Panc1 (cell line): Measurements from ENCODE around the gene NTNG2. TPM values are rescaled to one million over a fixed set of nuclear protein-coding genes. Genes with fewer than 3 reads are reported as not detected.

Source experiments
- ATAC-seq: fragments of 200-7000 bp; cut with Tn5 transposase; 2 replicates; pipeline ENCODE4 v1.9.1; 2020; ENCODE audit warnings: mild to moderate bottlenecking, moderate library complexity
- BruUV-seq: library from RNA; stranded (reverse); fragments of 400-500 nt; replicated peaks from 2 replicates; lab custom pipeline; 2021; lab: Mats Ljungman, UMichigan
- CTCF ChIA-PET: fragments of 300-600 bp; sonication (Branson Sonifier 250); formaldehyde crosslinking; loops from one replicate; lab custom pipeline; 2022; ENCODE audit warnings: antibody characterized with exemption; lab: Charles Lee
- POLR2A ChIA-PET: fragments of 300-600 bp; sonication (Branson Sonifier 250); formaldehyde crosslinking; loops from one replicate; lab custom pipeline; 2022; ENCODE audit warnings: antibody characterized with exemption; lab: Charles Lee
- DNase-seq: peaks from one replicate; pipeline ENCODE4 v3.0.0-alpha.2; 2010; ENCODE audit warnings: low read depth, low spot score
- H3K27ac ChIP-seq: 2 replicates; pipeline ENCODE4 v1.5.1; 2011; ENCODE audit warnings: mild to moderate bottlenecking, low read length, inconsistent platforms
- H3K27me3 ChIP-seq: fragments of 200-500 bp; sonication (Bioruptor generic); 2 replicates; pipeline ENCODE4 v1.6.0; 2014; ENCODE audit warnings: low read length, inconsistent platforms; ENCODE audit not compliant: control insufficient read depth, insufficient read depth
- H3K36me3 ChIP-seq: fragments of 200-500 bp; sonication (Bioruptor generic); 2 replicates; pipeline ENCODE4 v1.5.1; 2014; ENCODE audit warnings: inconsistent platforms, mild to moderate bottlenecking, low read length, moderate library complexity; ENCODE audit not compliant: control insufficient read depth, insufficient read depth
- H3K4me1 ChIP-seq: 2 replicates; pipeline ENCODE4 v1.5.1; 2011; ENCODE audit warnings: inconsistent platforms, mild to moderate bottlenecking, low read length, moderate library complexity; ENCODE audit not compliant: control insufficient read depth, insufficient read depth
- H3K4me3 ChIP-seq, 2 experiments: 2 replicates each; pipeline ENCODE4 v1.5.1; 2011 to 2012; ENCODE audit warnings: low read depth in 2 of 2, low read length in 2 of 2, mild to moderate bottlenecking in 2 of 2, inconsistent platforms in 1 of 2, moderate library complexity in 1 of 2
- H3K9me3 ChIP-seq: fragments of 200-500 bp; sonication (Bioruptor generic); 2 replicates; pipeline ENCODE4 v1.5.1; 2014; ENCODE audit warnings: low read depth, mild to moderate bottlenecking, inconsistent platforms, low read length, moderate library complexity; ENCODE audit not compliant: control insufficient read depth, insufficient read depth
- POLR2AphosphoS5 ChIP-seq: IDR thresholded peaks from 2 replicates; pipeline ENCODE4 v1.6.1; 2012; ENCODE audit warnings: mild to moderate bottlenecking, low read depth, low read length, moderate library complexity
- SIN3A ChIP-seq: IDR thresholded peaks from 2 replicates; pipeline ENCODE4 v1.6.1; 2012; ENCODE audit warnings: low read depth, mild to moderate bottlenecking, low read length, moderate library complexity, borderline replicate concordance; ENCODE audit not compliant: insufficient read depth
- TCF7L2 ChIP-seq: IDR thresholded peaks from 2 replicates; pipeline ENCODE4 v1.6.1; 2011; ENCODE audit warnings: mild to moderate bottlenecking, low read depth, low read length, inconsistent platforms
- in situ Hi-C: cut with HindIII; loops from 2 replicates; pipeline ENCODE4 v1.10.0; 2016; ENCODE audit warnings: low sequenced_read_pairs, low pct_unique_long_range_greater_than_20kb
- intact Hi-C: fragments of 100-400 bp; cut with micrococcal nuclease; formaldehyde crosslinking; loops from one replicate; pipeline ENCODE4 v1.10.0; 2022; ENCODE audit not compliant: unreplicated experiment
- total RNA-seq: library from RNA; stranded (reverse); gene quantifications from one replicate; pipeline ENCODE4 v1.2.1, GENCODE V29; 2021; ENCODE audit not compliant: unreplicated experiment
- TF ChIP-seq, protein P1 (sequence below), 2 experiments: IDR thresholded peaks; 2 replicates each; pipeline ENCODE4 v1.6.1; 2011 to 2012; ENCODE audit warnings: low read depth in 2 of 2, control low read depth in 1 of 2, low read length in 1 of 2, mild to moderate bottlenecking in 1 of 2, moderate library complexity in 1 of 2; ENCODE audit not compliant: insufficient read depth in 1 of 2
- TF ChIP-seq, protein P2 (sequence below): fragments of 450-650 bp; IDR thresholded peaks from 2 replicates; pipeline ENCODE4 v1.5.1; 2017; ENCODE audit warnings: mild to moderate bottlenecking

Gene NTNG2
- total RNA-seq, 1 experiment from 2014 or later: 5.1 TPM

DNA sequence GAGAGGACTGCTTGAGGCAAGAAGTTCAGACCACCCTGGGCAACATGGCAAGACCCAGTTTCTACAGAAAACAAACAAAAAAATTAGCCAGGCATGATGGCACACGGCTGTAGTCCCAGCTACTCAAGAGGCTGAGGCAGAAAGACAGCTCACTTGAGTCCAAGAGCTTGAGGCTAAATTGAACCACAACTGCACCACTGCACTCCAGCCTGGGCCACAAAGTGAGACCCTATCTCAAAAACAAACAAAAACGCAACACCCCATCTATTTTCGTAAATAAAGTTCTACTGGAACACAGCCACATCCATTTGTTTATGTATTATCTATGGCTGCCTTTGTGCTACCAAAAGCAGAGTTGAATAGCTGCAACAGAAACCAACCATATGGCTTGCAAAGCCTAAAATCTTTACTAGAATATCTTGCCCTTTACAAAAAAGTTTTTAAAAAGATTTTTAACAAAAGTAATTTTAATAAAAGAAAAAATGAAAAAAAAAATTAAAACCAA lies 125.5 kb downstream of the NTNG2 start:
- ChIA-PET POLR2A (interaction anchor here (0.6 kb wide), 1 partner anchor 125 kb away, joined by 3 read pairs; no protein-coding TSS in a partner anchor), CTCF (no interaction called here)
- no peaks in the 10 kb centered on the region for H3K9me3 ChIP-seq
- no peak for DNase-seq
- intact Hi-C loops: no loop called here
- H3K27ac ChIP-seq: no peak overlapping the region
- no peaks in the 10 kb centered on the region for H3K27me3 ChIP-seq
- TF ChIP-seq POLR2AphosphoS5: no peak
- in situ Hi-C loops: no loop called here
- no peaks in the 10 kb centered on the region for H3K4me1 ChIP-seq
- no TSS peak for BruUV-seq
- no peak overlapping the region for H3K4me3 ChIP-seq
- H3K36me3 ChIP-seq: peaks cover 17% of the 10 kb centered on the region
- ATAC-seq: no peak

DNA sequence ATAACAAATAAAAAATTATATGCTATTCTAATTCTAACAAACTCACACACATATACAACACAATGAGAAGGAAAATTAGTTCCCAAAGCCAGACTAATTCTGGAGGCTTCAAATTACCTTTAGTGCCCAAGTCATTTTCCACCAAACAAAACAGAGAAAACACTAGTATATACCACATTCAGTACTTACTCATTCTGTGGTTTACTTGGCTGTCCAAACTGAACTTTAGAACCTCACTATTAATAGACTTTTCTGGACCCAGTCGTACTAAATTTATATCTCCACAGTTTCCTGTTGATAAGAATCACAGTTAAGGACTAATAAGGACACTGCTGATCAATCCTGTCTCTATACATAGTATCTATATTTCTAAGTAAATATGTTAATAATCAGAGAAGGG lies 126.5 kb downstream of the NTNG2 start:
- no peak for ATAC-seq
- Histone ChIP-seq H3K9me3 (no peaks in the 10 kb centered on the region), H3K27ac (no peak overlapping the region), H3K4me1 (no peaks in the 10 kb centered on the region), H3K36me3 (peaks cover 18% of the 10 kb centered on the region), H3K4me3 (no peak overlapping the region), H3K27me3 (no peaks in the 10 kb centered on the region)
- ChIA-PET CTCF (no interaction called here), POLR2A (no interaction called here)
- intact Hi-C loops: no loop called here
- no peak for DNase-seq
- TF ChIP-seq, protein P1, sequence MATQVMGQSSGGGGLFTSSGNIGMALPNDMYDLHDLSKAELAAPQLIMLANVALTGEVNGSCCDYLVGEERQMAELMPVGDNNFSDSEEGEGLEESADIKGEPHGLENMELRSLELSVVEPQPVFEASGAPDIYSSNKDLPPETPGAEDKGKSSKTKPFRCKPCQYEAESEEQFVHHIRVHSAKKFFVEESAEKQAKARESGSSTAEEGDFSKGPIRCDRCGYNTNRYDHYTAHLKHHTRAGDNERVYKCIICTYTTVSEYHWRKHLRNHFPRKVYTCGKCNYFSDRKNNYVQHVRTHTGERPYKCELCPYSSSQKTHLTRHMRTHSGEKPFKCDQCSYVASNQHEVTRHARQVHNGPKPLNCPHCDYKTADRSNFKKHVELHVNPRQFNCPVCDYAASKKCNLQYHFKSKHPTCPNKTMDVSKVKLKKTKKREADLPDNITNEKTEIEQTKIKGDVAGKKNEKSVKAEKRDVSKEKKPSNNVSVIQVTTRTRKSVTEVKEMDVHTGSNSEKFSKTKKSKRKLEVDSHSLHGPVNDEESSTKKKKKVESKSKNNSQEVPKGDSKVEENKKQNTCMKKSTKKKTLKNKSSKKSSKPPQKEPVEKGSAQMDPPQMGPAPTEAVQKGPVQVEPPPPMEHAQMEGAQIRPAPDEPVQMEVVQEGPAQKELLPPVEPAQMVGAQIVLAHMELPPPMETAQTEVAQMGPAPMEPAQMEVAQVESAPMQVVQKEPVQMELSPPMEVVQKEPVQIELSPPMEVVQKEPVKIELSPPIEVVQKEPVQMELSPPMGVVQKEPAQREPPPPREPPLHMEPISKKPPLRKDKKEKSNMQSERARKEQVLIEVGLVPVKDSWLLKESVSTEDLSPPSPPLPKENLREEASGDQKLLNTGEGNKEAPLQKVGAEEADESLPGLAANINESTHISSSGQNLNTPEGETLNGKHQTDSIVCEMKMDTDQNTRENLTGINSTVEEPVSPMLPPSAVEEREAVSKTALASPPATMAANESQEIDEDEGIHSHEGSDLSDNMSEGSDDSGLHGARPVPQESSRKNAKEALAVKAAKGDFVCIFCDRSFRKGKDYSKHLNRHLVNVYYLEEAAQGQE (IDR thresholded peaks at IDR 0.05; ENCODE audit: insufficient read depth in 1 of 2, low read depth in 2 of 2, low read length in 1 of 2): no peak
- TF ChIP-seq, protein P2, sequence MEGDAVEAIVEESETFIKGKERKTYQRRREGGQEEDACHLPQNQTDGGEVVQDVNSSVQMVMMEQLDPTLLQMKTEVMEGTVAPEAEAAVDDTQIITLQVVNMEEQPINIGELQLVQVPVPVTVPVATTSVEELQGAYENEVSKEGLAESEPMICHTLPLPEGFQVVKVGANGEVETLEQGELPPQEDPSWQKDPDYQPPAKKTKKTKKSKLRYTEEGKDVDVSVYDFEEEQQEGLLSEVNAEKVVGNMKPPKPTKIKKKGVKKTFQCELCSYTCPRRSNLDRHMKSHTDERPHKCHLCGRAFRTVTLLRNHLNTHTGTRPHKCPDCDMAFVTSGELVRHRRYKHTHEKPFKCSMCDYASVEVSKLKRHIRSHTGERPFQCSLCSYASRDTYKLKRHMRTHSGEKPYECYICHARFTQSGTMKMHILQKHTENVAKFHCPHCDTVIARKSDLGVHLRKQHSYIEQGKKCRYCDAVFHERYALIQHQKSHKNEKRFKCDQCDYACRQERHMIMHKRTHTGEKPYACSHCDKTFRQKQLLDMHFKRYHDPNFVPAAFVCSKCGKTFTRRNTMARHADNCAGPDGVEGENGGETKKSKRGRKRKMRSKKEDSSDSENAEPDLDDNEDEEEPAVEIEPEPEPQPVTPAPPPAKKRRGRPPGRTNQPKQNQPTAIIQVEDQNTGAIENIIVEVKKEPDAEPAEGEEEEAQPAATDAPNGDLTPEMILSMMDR: no peak
- TF ChIP-seq SIN3A (no peak), TCF7L2 (no peak), POLR2AphosphoS5 (no peak)
- no TSS peak for BruUV-seq
- in situ Hi-C loops: no loop called here

DNA sequence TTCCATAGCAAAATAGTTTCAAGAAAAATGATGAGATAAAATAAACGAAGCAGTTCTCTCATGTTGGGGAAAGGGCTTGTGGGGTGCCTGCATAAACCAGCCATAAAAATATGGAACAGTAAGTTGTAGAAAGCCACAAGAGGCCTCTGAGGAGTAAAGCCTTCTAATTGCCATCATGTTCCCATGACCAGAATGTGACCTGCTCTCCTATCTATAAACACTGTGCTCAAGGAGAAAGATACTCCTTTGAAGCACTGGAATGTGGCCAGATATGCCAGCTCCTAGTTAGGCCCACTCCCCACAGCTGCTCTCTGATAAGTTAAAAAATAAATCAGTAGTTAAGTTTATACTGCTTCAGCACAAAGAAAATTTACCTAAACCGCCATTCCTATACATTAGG lies 127.1 kb downstream of the NTNG2 start:
- no peak for TF ChIP-seq POLR2AphosphoS5
- TF ChIP-seq, protein P1 (IDR thresholded peaks at IDR 0.05; ENCODE audit: insufficient read depth in 1 of 2, low read depth in 2 of 2, low read length in 1 of 2): no peak
- no peak for TF ChIP-seq TCF7L2
- TF ChIP-seq SIN3A: no peak
- TF ChIP-seq, protein P2: no peak
- no peaks in the 10 kb centered on the region for H3K9me3 ChIP-seq
- peaks cover 13% of the 10 kb centered on the region for H3K36me3 ChIP-seq
- CTCF ChIA-PET: no interaction called here
- no TSS peak for BruUV-seq
- no peak overlapping the region for H3K4me3 ChIP-seq
- no peak for DNase-seq
- POLR2A ChIA-PET: no interaction called here
- no peaks in the 10 kb centered on the region for H3K4me1 ChIP-seq
- in situ Hi-C loops: no loop called here
- no peak overlapping the region for H3K27ac ChIP-seq
- ATAC-seq: no peak
- H3K27me3 ChIP-seq: no peaks in the 10 kb centered on the region
- intact Hi-C loops: no loop called here
